ENCODE results near the gene FLT3LG.
"Not testable (repeated sequence)": the region's sequence is repeated elsewhere in the genome, so short reads cannot be mapped to it uniquely, and the experiment has no call there.

The FLT3LG gene

DNA sequence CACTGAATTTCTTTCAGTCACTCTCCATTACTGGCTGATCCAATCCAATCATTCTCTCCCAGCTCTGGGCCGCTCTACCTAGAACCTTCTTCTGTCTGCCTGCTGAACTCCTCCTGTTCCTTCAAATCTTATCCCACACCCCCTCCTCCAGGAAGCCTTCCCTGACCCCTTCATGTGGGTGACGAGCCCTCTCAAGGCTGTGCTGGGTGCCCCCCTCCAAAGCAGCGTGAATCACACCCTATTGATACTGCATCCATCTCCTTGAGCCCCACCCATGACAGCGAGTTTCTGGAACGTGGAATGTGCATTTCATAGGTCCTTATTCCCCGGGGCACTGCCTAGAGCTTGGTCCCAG, 25.6 kb upstream of the FLT3LG start:
- Mint-ChIP-seq H3K36me3 (peaks cover 4% of the 10 kb centered on the region), H3K4me3 (no peak overlapping the region), H3K9me3 (no peaks in the 10 kb centered on the region), H3K27ac (no peak overlapping the region), H3K4me1 (peaks cover 58% of the 10 kb centered on the region), H3K27me3 (no peaks in the 10 kb centered on the region)

DNA sequence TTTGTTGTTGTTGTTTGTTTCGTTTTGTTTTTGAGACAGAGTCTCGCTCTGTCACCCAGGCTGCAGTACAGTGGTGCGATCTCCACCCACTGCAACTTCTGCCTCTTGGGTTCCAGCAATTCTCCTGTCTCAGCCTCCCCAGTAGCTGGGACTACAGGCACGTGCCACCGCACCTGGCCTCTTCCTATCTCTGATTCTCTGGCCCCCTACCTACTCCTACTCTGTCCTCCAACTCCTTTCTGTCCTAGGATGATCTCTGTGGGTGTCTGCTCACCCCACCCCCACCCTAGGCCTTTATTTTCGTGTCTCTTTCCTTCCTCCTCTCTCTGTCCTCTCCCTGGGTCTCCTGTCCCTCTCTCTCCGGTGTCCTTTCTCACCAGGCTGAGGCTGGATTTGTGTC, 23.6 kb upstream of the FLT3LG start:
- Mint-ChIP-seq H3K9me3 (no peaks in the 10 kb centered on the region), H3K36me3 (peaks cover 4% of the 10 kb centered on the region), H3K4me3 (peak overlapping the region; percentile 94), H3K27ac (peak overlapping the region; percentile 86), H3K4me1 (peaks cover 52% of the 10 kb centered on the region), H3K27me3 (no peaks in the 10 kb centered on the region)

DNA sequence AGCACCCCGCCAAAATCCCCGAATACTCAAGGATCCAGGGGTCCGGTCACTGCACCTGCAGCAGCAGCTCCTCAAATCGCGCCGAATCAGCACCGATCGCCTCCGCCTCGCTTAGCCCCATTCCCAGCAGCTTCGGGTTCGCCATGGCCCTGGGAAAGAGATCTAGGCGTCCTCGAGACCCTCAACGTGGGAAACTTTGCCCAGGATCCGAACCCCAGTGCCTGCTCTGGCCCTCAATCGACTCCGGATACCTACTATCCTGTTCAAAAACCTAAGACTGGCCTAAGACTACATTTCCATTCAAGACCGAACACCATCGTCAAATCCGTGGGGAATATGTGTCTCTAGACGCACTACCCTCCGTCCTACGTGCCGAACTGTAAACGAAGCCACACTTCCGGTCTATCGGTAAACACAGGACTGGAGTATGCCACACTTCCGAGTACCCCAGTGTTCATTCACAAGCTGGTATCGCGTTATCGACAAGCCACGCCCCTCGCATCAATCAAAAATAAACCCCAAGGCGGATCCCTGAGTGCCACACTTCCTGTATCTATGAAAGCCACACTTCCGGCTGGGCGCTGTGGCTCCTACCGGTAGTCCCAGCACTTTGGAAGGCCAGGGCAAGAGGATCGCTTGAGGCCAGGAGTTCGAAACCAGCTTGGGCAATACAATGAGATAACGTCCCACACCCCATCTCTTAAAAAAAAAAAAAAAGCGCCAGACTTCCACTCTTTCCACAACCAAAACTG, 22.4 kb upstream of the FLT3LG start, which contains the start of gene PIH1D1:
PIH1D1 (minus strand) TSS at position 385 of the 752 bp plus-strand sequence; CDS start at position 145, 240 bp downstream.
- Mint-ChIP-seq H3K4me3 (peak within 1 kb of the TSS; percentile 94), H3K27me3 (no peaks in the 10 kb centered on the region), H3K9me3 (no peaks in the 10 kb centered on the region), H3K27ac (peak within 1 kb of the TSS; percentile 100), H3K4me1 (peaks cover 52% of the 10 kb centered on the region), H3K36me3 (peaks cover 4% of the 10 kb centered on the region)

DNA sequence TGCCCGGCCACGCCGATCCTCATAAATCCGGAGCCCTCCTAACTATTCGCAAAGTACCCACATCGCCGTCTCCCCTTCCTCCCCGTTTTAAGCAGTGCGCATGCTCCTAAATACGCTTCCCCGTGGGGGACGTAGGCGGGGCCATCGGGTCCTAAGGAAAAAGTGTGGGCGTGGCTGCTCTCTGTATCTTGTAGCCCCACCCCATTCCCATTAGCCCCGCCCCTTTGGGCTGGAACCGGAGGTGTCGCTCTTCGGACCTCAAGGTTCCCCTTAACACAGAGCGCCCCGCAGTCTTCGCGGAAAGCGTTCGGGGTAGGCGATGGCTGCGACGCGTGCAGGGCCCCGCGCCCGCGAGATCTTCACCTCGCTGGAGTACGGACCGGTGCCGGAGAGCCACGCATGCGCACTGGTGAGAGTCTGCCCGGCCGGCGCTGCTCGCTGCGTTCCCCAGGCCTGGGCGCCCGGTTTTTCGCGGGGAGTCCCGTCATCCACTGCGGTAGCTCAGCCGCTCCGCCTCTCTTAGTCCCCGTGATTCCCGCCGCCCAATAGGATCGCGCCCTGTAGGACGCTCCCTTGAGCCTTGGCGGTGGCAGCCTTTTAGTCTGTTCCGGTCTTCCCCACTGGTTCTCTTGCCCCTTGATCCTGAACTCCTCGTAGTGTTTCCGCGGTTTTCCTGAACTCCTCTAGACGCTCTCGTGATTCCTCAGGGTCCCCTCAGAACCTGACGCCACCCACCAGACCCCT, 20.8 kb upstream of the FLT3LG start, which contains the start of gene ALDH16A1:
ALDH16A1 (plus strand) TSS at position 213 of the 744 bp plus-strand sequence; CDS start at position 320, 107 bp downstream.
- peak within 1 kb of the TSS; percentile 94 for H3K4me3 Mint-ChIP-seq
- peaks cover 7% of the 10 kb centered on the region for H3K36me3 Mint-ChIP-seq
- no peaks in the 10 kb centered on the region for H3K9me3 Mint-ChIP-seq
- no peaks in the 10 kb centered on the region for H3K27me3 Mint-ChIP-seq
- H3K27ac Mint-ChIP-seq: peak within 1 kb of the TSS; percentile 100
- H3K4me1 Mint-ChIP-seq: peaks cover 54% of the 10 kb centered on the region

DNA sequence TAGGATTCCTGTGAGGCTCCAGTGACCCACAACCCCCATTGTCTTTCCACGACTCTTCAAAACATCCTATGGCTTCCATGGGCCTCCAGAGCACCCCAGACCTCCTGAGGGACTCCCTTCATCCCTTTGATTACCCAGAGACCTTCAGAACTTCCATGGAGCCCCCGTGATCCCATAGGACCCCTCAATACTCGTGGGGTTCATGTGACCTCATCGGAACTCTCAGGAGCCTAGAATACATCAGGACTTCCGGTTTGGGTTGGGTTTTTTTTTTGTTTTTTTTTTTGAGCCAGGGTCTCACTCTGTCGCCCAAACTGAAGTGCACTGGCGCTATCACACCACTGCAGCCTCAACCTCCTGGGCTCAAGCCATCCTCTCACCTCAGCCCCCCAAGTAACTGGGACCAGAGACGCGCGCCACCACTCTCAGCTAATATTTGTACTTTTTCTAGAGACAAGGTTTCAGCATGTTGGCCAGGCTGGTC, 20.2 kb upstream of the FLT3LG start:
- Mint-ChIP-seq H3K27ac (peak overlapping the region; percentile 100), H3K9me3 (no peaks in the 10 kb centered on the region), H3K4me1 (peaks cover 48% of the 10 kb centered on the region), H3K27me3 (no peaks in the 10 kb centered on the region), H3K4me3 (peak overlapping the region; percentile 94), H3K36me3 (peaks cover 4% of the 10 kb centered on the region)

DNA sequence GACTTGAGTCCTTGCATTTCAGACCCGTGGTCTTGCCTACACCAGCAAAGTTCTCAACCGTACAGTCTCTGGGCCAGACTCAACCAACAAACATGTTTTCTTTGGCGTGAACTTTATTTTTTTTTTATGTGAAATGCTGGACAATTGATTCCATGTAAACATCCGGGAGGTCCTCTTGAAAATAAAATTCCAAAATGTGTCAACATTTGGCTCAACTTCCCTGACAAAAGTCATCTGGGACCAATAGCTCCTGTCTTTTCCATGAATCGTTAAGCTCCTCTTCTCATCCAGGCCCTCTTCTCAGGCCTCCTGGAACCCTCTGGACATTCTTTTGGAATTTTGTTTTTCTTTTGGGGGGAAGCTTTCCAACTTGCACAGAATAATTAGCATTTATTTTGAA, 18.2 kb upstream of the FLT3LG start:
- Mint-ChIP-seq H3K27me3 (no peaks in the 10 kb centered on the region), H3K4me3 (peak overlapping the region; percentile 8), H3K4me1 (peaks cover 30% of the 10 kb centered on the region), H3K36me3 (peaks cover 2% of the 10 kb centered on the region), H3K9me3 (no peaks in the 10 kb centered on the region), H3K27ac (no peak overlapping the region)

DNA sequence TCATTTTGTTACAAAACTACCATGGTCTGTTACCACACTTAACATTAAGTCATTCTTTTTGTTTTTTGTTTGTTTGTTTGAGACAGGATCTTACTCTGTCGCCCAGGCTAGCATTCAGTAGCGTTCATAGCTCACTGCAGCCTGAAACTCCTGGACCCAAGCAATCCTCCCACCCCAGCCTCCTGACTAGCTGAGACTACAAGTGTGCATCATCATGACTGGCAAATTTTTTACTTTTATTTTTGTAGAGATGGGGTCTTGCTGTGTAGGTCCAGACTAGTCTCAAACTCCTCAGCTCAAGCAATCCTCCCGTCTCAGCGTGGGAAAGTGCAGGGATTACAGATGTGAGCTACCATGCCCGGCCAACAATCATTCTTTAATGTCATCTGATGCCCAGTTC, 17.7 kb upstream of the FLT3LG start:
- Mint-ChIP-seq H3K27me3 (no peaks in the 10 kb centered on the region), H3K27ac (no peak overlapping the region), H3K4me3 (no peak overlapping the region), H3K4me1 (peaks cover 27% of the 10 kb centered on the region), H3K36me3 (peaks cover 2% of the 10 kb centered on the region), H3K9me3 (no peaks in the 10 kb centered on the region)

DNA sequence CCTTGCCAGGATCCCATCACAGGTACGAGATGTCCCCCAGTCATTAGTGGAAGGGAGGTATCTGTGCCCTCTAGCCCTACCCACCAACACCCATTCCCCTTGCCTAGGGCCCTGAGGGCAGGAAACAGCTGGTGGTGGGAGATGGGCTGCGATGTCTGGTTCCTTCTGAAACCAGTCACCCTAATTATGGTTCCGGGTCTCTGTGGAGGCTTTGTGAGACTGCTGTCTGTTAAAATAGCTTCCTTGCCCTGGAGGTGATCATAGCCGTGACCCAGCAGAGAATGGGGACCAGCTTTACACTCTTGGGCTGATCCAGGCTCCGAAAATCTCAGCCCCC, 15.5 kb upstream of the FLT3LG start:
- Mint-ChIP-seq H3K9me3 (no peaks in the 10 kb centered on the region), H3K4me3 (no peak overlapping the region), H3K36me3 (peaks cover 2% of the 10 kb centered on the region), H3K27ac (no peak overlapping the region), H3K4me1 (peaks cover 11% of the 10 kb centered on the region), H3K27me3 (no peaks in the 10 kb centered on the region)

DNA sequence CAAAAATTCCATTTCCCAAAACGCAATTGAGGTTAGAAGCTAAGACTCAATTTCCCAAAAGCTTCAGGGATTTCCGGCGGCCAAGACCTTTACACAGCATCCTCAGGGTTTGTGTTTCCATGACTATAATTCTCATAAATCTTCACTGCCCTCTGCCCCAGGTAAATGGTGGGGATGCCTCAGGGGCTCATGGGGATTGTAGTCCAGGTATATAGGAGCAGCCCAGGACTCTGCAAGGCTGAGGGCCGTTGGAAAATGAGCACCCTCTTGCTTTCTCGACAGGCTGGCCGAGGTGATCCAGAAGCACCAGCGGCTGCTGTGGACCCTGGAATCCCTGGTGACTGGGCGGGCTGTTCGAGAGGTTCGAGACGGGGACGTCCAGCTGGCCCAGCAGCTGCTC, 14.6 kb upstream of the FLT3LG start:
- Mint-ChIP-seq H3K27me3 (no peaks in the 10 kb centered on the region), H3K9me3 (no peaks in the 10 kb centered on the region), H3K36me3 (peaks cover 4% of the 10 kb centered on the region), H3K4me3 (no peak overlapping the region), H3K4me1 (peaks cover 7% of the 10 kb centered on the region), H3K27ac (no peak overlapping the region)

DNA sequence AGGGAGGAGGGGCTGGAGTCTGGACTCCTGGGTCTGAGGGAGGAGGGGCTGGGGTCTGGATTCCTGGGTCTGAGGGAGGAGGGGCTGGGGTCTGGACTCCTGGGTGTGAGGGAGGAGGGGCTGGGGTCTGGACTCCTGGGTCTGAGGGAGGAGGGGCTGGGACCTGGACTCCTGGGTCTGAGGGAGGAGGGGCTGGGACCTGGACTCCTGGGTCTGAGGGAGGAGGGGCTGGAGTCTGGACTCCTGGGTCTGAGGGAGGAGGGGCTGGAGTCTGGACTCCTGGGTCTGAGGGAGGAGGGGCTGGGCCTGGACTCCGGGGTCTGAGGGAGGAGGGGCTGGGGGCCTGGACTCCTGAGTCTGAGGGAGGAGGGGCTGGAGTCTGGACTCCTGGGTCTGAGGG, 12.9 kb upstream of the FLT3LG start:
- H3K27me3 Mint-ChIP-seq, H3K4me3 Mint-ChIP-seq, H3K4me1 Mint-ChIP-seq, H3K36me3 Mint-ChIP-seq, H3K27ac Mint-ChIP-seq, H3K9me3 Mint-ChIP-seq: not testable (repeated sequence)

DNA sequence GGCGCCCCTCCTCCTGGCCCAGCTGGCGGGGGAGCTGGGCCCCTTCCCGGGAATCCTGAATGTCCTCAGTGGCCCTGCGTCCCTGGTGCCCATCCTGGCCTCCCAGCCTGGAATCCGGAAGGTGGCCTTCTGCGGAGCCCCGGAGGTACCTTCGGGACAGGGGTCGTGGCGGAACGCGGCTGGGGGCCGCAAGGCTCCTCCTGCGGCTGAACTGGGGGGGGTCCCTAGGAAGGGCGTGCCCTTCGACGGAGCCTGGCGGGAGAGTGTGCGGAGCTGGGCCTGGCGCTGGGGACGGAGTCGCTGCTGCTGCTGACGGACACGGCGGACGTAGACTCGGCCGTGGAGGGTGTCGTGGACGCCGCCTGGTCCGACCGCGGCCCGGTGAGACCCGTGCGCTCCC, 12.4 kb upstream of the FLT3LG start:
- Mint-ChIP-seq H3K36me3 (peaks cover 4% of the 10 kb centered on the region), H3K27me3 (no peaks in the 10 kb centered on the region), H3K4me3 (no peak overlapping the region), H3K4me1 (peaks cover 4% of the 10 kb centered on the region), H3K9me3 (no peaks in the 10 kb centered on the region), H3K27ac (no peak overlapping the region)

DNA sequence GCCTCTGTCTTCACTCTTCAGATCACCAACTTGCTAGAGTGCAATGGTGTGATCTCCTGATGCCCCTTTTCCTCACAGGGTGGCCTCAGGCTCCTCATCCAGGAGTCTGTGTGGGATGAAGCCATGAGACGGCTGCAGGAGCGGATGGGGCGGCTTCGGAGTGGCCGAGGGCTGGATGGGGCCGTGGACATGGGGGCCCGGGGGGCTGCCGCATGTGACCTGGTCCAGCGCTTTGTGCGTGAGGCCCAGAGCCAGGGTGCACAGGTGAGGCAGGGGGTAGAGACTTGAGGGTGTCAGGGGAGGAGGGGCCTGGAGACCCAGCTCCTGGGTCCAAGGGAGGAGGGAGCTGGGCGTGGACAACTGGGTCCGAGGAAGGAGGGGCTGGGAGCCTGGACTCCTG, 11.5 kb upstream of the FLT3LG start:
- no peaks in the 10 kb centered on the region for H3K9me3 Mint-ChIP-seq
- H3K4me1 Mint-ChIP-seq: no peaks in the 10 kb centered on the region
- no peak overlapping the region for H3K4me3 Mint-ChIP-seq
- no peak overlapping the region for H3K27ac Mint-ChIP-seq
- H3K27me3 Mint-ChIP-seq: no peaks in the 10 kb centered on the region
- peaks cover 1% of the 10 kb centered on the region for H3K36me3 Mint-ChIP-seq

DNA sequence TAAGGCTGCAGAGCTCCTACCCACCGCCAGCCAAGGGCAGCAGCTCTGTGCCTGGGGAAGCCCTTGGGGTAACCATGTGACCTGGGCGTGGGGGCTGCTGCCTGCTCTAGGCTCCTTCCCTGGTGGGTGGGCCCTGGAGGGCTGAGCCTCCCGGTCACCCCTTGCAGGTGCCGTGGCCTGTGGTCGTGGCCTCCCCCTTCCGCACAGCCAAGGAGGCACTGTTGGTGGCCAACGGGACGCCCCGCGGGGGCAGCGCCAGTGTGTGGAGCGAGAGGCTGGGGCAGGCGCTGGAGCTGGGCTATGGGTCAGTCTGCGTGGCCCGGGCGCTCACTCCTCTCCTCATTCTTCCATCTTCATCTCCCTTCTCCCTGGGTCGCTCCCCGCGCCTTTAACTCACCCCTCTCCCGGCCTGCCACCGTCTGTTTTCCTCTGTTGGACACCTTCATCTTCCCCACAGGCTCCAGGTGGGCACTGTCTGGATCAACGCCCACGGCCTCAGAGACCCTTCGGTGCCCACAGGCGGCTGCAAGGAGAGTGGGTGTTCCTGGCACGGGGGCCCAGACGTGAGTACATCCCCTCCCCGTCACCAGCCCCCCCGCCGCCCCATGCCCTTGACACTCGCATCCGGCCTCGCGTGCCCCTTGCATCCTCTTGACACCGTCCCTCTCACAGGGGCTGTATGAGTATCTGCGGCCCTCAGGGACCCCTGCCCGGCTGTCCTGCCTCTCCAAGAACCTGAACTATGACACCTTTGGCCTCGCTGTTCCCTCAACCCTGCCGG, 9.9 kb upstream of the FLT3LG start:
- H3K27me3 Mint-ChIP-seq: no peaks in the 10 kb centered on the region
- no peak overlapping the region for H3K27ac Mint-ChIP-seq
- no peak overlapping the region for H3K4me3 Mint-ChIP-seq
- peaks cover 1% of the 10 kb centered on the region for H3K36me3 Mint-ChIP-seq
- no peaks in the 10 kb centered on the region for H3K9me3 Mint-ChIP-seq
- peaks cover 8% of the 10 kb centered on the region for H3K4me1 Mint-ChIP-seq

DNA sequence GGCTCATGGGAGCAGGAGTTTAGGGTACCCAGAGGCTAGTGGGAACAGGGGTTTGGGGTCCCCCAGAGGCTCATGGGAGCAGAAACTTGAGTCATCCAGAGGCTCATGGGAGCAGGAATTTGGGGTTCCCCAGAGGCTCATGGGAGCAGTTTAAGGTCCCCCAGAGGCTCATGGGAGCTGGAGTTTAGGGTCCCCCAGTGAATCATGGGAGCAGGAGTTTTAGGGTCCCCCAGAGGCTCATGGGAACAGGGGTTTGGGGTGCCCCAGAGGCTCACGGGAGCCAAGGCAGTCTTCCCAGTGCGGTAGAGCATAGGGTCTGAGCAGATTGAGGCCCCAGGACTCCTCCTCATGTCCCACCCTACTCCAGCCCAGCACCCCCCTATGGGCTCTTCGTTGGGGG, 8.6 kb upstream of the FLT3LG start:
- no peaks in the 10 kb centered on the region for H3K9me3 Mint-ChIP-seq
- peaks cover 1% of the 10 kb centered on the region for H3K36me3 Mint-ChIP-seq
- peaks cover 18% of the 10 kb centered on the region for H3K4me1 Mint-ChIP-seq
- no peak overlapping the region for H3K4me3 Mint-ChIP-seq
- peak overlapping the region; percentile 41 for H3K27ac Mint-ChIP-seq
- H3K27me3 Mint-ChIP-seq: no peaks in the 10 kb centered on the region

DNA sequence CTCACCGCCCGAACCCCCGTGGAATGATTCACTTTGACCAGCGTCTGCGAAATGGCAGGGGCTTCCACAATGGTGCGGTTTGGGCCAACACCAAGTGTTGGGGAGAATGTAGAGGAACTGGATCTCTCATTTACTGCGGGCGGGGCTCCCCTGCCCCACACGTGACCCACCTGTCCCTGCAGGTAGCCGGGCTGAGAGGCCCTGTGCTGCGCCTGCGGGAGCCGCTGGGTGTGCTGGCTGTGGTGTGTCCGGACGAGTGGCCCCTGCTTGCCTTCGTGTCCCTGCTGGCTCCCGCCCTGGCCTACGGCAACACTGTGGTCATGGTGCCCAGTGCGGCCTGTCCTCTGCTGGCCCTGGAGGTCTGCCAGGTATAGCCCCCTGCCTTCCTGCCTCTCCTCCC, 5.8 kb upstream of the FLT3LG start:
- H3K36me3 Mint-ChIP-seq: peaks cover 1% of the 10 kb centered on the region
- H3K27me3 Mint-ChIP-seq: no peaks in the 10 kb centered on the region
- no peak overlapping the region for H3K27ac Mint-ChIP-seq
- no peak overlapping the region for H3K4me3 Mint-ChIP-seq
- no peaks in the 10 kb centered on the region for H3K9me3 Mint-ChIP-seq
- H3K4me1 Mint-ChIP-seq: peaks cover 39% of the 10 kb centered on the region
